ENCODE data around the gene FAM111B.
"Not testable (repeated sequence)": the region's sequence is repeated elsewhere in the genome, so short reads cannot be mapped to it uniquely, and the experiment has no call there.

Gene FAM111B

DNA sequence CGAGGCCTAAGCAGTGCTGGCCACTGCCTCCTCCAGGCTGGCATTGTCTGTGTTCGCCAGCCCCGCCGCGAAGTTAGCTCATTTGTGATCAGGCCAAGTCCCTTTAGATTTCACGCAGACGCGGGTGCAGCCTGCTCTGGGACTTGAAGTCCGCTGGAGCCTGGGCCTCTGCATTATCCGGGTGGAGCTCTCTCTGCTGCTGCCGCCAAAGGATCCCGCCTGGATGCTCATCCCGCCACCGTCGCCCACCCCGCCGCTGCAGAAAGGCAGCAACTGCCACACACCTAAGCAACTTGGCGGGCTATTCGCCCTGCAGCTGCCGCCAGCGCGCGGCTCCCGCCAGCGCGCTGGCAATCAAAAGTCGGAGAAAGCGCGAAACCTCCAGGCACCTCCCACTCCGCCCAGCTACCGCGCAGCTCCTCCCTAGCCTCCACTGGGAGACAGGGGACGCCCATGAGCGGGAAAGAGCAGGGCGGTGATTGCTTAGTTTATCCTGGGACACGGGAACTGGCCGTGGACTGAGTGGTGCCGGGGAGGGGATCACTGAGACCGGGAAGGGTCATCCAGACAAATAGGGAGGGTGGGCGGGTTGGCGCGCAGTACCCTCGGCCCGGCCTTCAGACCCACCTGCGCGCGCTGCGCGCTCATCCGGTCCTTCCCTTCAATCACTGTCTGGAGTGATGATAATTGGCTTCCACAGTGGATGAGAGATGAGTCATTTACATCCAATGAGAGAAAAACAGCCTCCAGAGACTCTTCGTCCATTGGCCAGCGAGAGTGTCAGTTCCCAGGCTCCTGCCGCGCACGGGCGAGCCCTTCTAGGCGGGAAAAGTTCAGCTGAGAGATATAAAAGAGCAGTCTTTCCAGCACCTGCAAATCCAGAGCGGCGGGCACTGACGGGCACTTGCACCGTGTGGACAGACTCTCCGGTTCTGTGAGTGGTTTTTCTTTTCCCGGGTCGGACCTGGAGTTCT lies at the start of gene FAM111B:
FAM111B (plus strand) TSS at position 875 of the 974 bp plus-strand sequence. CDS start 2,389 bp downstream, outside the sequence.
- H3K36me3 Mint-ChIP-seq (ENCODE audit: low read depth) = peaks cover 26% of the 10 kb centered on the region
- no peaks in the 10 kb centered on the region for H3K27me3 Mint-ChIP-seq (ENCODE audit: low read depth)
- peak within 1 kb of the TSS; percentile 91 for H3K27ac Mint-ChIP-seq
- H3K4me3 Mint-ChIP-seq = peak within 1 kb of the TSS; percentile 94
- H3K9me3 Mint-ChIP-seq = no peaks in the 10 kb centered on the region
- peaks cover 59% of the 10 kb centered on the region for H3K4me1 Mint-ChIP-seq (ENCODE audit: low read depth)

DNA sequence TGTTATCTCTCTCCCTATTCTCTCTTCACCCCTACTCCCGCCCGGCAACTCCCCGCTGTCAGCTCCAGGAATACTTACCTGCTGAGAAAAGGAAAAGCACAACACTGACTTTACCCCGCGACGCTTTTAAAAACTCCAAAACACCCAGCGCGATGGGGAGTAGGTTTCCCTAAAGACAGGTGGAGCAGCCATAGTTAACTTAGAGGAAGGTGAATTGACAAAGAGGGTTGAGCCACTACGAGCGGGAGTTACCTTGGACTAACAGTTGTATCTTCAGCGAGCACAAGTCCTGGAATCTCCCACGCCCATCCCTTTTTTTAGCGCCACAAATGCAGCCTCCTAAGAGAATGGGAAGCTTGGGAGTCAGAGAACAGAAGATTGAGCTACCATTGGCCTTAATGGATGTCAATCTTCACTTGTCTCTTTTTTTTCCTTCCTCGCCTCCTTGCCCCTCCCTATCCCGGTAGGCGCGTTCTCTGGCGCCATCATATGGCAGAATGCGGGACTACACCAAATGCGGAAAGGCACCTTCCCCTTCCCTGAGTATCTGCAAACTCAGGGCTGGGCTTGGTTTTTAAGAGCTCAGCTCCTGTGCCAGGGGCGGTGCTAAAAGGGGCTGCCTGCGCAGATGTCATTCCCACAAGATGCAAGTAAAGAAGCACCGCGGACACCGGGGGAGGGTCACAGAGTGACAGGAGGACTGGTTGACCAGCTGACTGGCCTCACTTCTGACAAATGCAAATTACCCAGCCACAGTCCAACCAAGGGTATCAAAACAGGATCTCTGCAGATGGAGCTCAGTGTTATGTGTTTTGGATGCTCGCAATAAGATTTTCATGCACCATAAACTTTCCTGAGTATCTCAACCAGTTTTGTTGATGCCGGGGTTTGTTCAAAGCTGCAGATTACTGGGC lies 48.7 kb upstream of the FAM111B start:
- peaks cover 52% of the 10 kb centered on the region for H3K27me3 Mint-ChIP-seq (ENCODE audit: low read depth)
- not testable (repeated sequence) for H3K27ac Mint-ChIP-seq; H3K9me3 Mint-ChIP-seq; H3K36me3 Mint-ChIP-seq (ENCODE audit: low read depth)
- H3K4me3 Mint-ChIP-seq = peak overlapping the region; percentile 74
- H3K4me1 Mint-ChIP-seq (ENCODE audit: low read depth) = peaks cover 10% of the 10 kb centered on the region

GRCh38 chr11:59060096-59060495 lies 46.9 kb upstream of the FAM111B start:
- H3K9me3 Mint-ChIP-seq; H3K36me3 Mint-ChIP-seq (ENCODE audit: low read depth); H3K27ac Mint-ChIP-seq; H3K4me3 Mint-ChIP-seq: not testable (repeated sequence)
- H3K4me1 Mint-ChIP-seq (ENCODE audit: low read depth) = peaks cover 10% of the 10 kb centered on the region
- peaks cover 57% of the 10 kb centered on the region for H3K27me3 Mint-ChIP-seq (ENCODE audit: low read depth)

DNA sequence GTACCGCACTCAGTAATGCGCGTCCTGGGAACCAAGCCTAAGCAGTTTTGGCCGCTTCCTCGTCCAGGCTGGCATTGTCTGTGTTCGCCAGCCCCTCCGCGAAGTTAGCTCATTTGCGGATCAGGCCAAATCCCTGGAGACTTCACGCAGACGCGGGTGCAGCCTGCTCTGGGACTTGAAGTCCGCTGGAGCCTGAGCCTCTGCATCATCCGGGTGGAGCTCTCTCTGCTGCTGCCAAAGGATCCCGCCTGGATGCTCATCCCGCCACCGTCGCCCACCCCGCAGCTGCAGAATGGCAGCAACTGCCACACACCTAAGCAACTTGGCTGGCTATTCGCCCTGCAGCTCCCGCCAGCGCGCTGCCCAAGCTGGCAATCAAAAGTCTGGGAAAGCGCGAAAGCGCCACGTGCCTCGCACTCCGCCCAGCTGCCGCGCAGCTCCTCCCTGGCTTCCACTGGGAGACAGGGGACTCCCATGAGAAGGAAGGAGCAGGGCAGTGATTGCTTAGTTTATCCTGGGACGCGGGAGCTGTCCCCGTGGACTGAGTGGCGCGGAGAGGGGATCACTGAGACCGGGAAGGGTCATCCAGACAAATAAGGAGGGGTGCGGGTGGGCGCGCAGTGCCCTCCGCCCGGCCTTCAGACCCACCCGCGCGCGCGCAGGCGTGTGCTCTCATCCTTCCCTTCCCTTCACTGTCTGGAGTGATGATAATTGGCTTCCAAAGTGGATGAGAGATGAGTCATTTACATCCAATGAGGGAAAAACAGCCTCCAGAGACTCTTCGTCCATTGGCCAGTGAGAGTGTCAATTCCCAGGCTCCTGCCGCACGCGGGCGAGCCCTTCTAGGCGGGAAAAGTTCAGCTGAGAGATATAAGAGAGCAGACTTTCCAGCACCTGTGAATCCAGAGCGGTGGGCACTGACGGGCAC lies 44.2 kb upstream of the FAM111B start:
- Mint-ChIP-seq H3K4me3 (no peak overlapping the region), H3K9me3 (no peaks in the 10 kb centered on the region), H3K27ac (no peak overlapping the region), H3K36me3 (ENCODE audit: low read depth) (no peaks in the 10 kb centered on the region), H3K27me3 (ENCODE audit: low read depth) (peaks cover 55% of the 10 kb centered on the region), H3K4me1 (ENCODE audit: low read depth) (peaks cover 10% of the 10 kb centered on the region)

DNA sequence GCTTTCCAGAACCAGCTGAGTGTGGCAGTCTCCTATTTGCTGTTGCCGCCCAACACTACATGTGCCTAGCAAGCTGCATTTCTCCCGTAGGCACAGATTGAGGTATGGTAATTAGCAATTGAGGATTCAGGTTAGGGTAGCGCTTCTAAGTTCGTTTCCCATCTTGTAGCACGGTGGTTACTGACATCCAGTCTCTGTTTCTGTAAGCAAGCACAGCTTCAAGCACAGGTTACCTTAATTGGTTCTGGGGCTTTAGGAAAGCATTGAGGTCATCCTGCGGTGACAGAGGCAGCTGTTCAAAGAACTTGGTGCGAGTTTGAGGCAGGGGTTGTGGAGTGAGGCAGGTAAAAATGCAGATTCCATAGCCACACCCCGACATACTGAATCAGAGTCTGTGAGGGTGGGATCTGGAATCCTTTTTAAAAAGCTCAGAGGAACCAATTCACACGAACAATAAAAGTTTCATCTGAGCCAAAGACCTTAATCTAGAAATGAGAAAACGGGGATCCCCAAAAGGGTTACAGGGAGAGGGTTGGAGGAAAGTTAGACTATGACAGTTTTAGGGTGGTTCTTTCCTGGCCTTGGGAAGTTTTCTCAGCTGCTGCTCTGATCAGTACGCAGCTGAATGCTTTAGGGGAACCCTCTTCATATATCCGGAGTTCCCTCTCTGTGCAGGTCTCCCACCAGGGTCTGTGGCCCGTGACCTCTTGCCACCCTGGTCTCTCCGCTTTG lies 42.9 kb upstream of the FAM111B start:
- not testable (repeated sequence) for H3K4me3 Mint-ChIP-seq; H3K9me3 Mint-ChIP-seq; H3K27ac Mint-ChIP-seq; H3K36me3 Mint-ChIP-seq (ENCODE audit: low read depth); H3K4me1 Mint-ChIP-seq (ENCODE audit: low read depth)
- H3K27me3 Mint-ChIP-seq (ENCODE audit: low read depth) = peaks cover 47% of the 10 kb centered on the region

- no peaks in the 10 kb centered on the region for H3K9me3 Mint-ChIP-seq
- H3K36me3 Mint-ChIP-seq (ENCODE audit: low read depth) = no peaks in the 10 kb centered on the region
- H3K27me3 Mint-ChIP-seq (ENCODE audit: low read depth) = peaks cover 54% of the 10 kb centered on the region
- H3K4me1 Mint-ChIP-seq (ENCODE audit: low read depth) = no peaks in the 10 kb centered on the region
- no peak overlapping the region for H3K27ac Mint-ChIP-seq
- no peak overlapping the region for H3K4me3 Mint-ChIP-seq
Measured at GRCh38 chr11:59069087-59069486, 38.0 kb upstream of the FAM111B start.

DNA sequence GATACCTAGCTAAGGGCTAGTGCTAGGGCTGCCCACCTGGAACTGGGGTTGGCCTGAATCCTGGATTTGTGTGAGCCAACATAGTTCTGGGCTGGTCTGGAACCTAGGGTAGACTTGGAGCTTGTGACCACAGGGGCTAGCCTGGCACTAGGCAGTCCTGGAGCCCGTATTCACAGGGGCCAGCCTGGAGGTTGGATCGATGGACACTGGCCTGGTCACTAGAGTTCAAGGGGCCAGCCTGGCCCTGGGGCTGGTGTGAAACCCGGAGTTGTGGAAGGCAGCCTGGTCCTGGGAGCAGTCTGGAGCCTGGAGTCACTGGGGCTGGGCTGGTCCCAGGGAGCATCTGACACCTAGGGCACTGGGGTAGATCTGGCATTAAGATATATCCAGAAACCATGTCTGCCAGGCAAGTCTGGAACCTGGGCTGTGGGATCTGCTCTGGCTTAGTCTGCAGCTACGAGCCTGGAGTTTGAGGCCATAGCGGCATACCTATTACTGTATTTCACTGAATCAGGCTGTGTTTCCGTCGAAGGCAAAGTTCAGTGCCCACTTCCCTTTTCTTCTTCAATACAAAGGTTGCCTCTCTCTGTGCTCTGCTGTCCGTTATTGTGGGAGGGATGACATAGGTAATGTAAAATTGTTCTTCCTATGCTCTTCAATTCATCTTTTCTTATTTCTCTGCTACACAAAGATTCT lies 30.0 kb upstream of the FAM111B start:
- no peak overlapping the region for H3K4me3 Mint-ChIP-seq
- H3K27me3 Mint-ChIP-seq (ENCODE audit: low read depth) = peaks cover 25% of the 10 kb centered on the region
- H3K27ac Mint-ChIP-seq = no peak overlapping the region
- no peaks in the 10 kb centered on the region for H3K4me1 Mint-ChIP-seq (ENCODE audit: low read depth)
- no peaks in the 10 kb centered on the region for H3K36me3 Mint-ChIP-seq (ENCODE audit: low read depth)
- H3K9me3 Mint-ChIP-seq = no peaks in the 10 kb centered on the region

- no peaks in the 10 kb centered on the region for H3K4me1 Mint-ChIP-seq (ENCODE audit: low read depth)
- no peak overlapping the region for H3K4me3 Mint-ChIP-seq
- peaks cover 24% of the 10 kb centered on the region for H3K27me3 Mint-ChIP-seq (ENCODE audit: low read depth)
- no peak overlapping the region for H3K27ac Mint-ChIP-seq
- H3K9me3 Mint-ChIP-seq = no peaks in the 10 kb centered on the region
- H3K36me3 Mint-ChIP-seq (ENCODE audit: low read depth) = no peaks in the 10 kb centered on the region
Measured at GRCh38 chr11:59078435-59078834, 28.6 kb upstream of the FAM111B start.

DNA sequence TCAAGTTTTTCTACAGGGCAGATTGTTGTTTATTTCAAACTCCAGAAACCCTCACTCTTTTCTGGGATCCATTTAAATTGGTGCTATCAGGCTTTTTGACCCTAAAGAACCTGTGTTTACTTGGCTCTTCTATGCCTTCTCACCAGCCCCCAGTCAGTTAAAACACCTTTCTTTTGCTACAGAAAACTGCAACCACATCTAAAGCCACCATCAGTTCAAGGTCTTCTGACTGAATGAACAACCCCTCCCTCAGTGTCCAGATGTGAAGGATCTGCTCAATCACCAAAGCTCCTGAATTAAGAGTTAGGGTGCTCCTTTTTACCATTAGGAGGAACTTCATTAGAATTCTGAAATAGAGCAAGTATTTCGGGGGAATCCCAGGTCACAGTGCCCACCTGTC lies 28.0 kb upstream of the FAM111B start:
- no peak overlapping the region for H3K4me3 Mint-ChIP-seq

GRCh38 chr11:59080421-59080820 lies 26.6 kb upstream of the FAM111B start:
- not testable (repeated sequence) for H3K27ac Mint-ChIP-seq; H3K9me3 Mint-ChIP-seq; H3K4me1 Mint-ChIP-seq (ENCODE audit: low read depth); H3K36me3 Mint-ChIP-seq (ENCODE audit: low read depth); H3K4me3 Mint-ChIP-seq
- peaks cover 17% of the 10 kb centered on the region for H3K27me3 Mint-ChIP-seq (ENCODE audit: low read depth)

More for the DNA sequence above, 28.0 kb upstream of the FAM111B start:
- H3K27ac Mint-ChIP-seq = no peak overlapping the region
- no peaks in the 10 kb centered on the region for H3K36me3 Mint-ChIP-seq (ENCODE audit: low read depth)
- H3K4me1 Mint-ChIP-seq (ENCODE audit: low read depth) = no peaks in the 10 kb centered on the region
- peaks cover 27% of the 10 kb centered on the region for H3K27me3 Mint-ChIP-seq (ENCODE audit: low read depth)
- no peaks in the 10 kb centered on the region for H3K9me3 Mint-ChIP-seq

DNA sequence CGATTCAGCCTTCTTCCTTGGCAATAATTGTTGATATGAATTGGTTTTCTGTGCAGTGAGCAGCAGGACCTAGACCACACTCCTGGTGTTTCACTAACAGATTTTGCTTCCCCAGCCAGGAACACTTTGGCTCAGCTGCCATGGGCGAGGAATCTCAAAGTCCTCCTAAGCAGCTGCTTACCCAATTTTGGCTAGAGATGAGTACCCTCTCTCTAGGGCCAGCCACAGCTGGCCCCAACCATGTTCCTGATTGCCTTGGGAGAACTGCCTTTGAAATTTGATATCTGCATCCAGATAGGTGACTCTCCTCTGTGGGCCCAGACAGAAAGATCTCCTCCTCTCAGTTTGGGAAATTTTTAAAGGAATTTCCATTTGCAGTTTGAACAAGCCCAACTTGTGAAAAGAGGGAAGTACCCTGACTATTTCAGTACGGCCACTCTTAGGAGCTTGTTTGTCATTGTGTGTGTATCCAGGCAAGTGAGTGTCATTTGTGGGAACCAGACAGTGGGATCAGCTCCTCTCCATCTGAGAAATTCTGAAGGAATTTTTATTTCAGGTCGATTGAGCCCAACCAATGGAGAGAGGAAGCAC lies 25.5 kb upstream of the FAM111B start:
- not testable (repeated sequence) for H3K36me3 Mint-ChIP-seq (ENCODE audit: low read depth); H3K4me1 Mint-ChIP-seq (ENCODE audit: low read depth); H3K9me3 Mint-ChIP-seq; H3K4me3 Mint-ChIP-seq; H3K27ac Mint-ChIP-seq
- H3K27me3 Mint-ChIP-seq (ENCODE audit: low read depth) = peaks cover 17% of the 10 kb centered on the region

- not testable (repeated sequence) for H3K27ac Mint-ChIP-seq; H3K4me3 Mint-ChIP-seq; H3K4me1 Mint-ChIP-seq (ENCODE audit: low read depth); H3K9me3 Mint-ChIP-seq; H3K36me3 Mint-ChIP-seq (ENCODE audit: low read depth)
- H3K27me3 Mint-ChIP-seq (ENCODE audit: low read depth) = peaks cover 28% of the 10 kb centered on the region
Measured at GRCh38 chr11:59086007-59086406, 21.0 kb upstream of the FAM111B start, which contains the start of gene GLYATL1B. Gene GLYATL1B, plus strand, starts transcription at chr11:59086307. Its CDS starts 0 bp downstream, at chr11:59086307.

DNA sequence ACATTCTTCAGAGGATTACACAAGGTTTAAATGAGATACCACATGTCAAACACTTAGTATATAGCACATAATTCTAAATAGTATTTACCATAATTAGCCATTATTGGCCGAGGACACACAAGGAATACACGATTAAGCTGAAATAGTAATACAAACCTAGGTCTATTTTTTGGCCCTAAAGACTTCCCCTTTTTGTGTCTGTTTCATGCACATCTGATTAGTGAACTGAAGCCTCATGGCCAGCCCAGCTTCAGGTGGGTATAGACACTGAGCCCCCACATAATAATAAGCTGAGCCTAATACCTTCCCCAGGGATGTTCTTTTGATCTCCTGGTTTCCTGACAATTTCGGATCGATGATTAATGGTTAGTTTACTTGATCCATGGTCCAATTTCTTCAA lies 18.9 kb upstream of the FAM111B start:
- no peak overlapping the region for H3K27ac Mint-ChIP-seq
- H3K4me1 Mint-ChIP-seq (ENCODE audit: low read depth) = no peaks in the 10 kb centered on the region
- H3K36me3 Mint-ChIP-seq (ENCODE audit: low read depth) = no peaks in the 10 kb centered on the region
- no peaks in the 10 kb centered on the region for H3K9me3 Mint-ChIP-seq
- no peak overlapping the region for H3K4me3 Mint-ChIP-seq
- peaks cover 27% of the 10 kb centered on the region for H3K27me3 Mint-ChIP-seq (ENCODE audit: low read depth)
